Vagina (tissue), 2 donors: Measurements from ENCODE around the gene CIAO2B. TPM values are rescaled to one million over a fixed set of nuclear protein-coding genes. Genes with fewer than 3 reads are reported as not detected.
"Not testable (repeated sequence)": the region's sequence is repeated elsewhere in the genome, so short reads cannot be mapped to it uniquely, and the experiment has no call there.

Experiments
- DNase-seq, 2 donors: peaks; one replicate each; pipeline ENCODE4 v3.0.0-alpha.2; 2017; ENCODE audit errors: extremely low spot score in 2 of 2
- H3K27ac ChIP-seq: fragments of 200-600 bp; sonication (generic); one replicate; pipeline ENCODE4 v1.5.1; 2019
- H3K27me3 ChIP-seq: fragments of 200-600 bp; sonication (generic); one replicate; pipeline ENCODE4 v1.5.1; 2019
- H3K36me3 ChIP-seq, 2 donors: fragments of 200-600 bp; sonication (generic); one replicate each; pipeline ENCODE4 v1.5.1; 2017 to 2019
- H3K4me1 ChIP-seq: fragments of 200-600 bp; sonication (generic); one replicate; pipeline ENCODE4 v1.5.1; 2019
- H3K4me3 ChIP-seq, 2 donors: fragments of 200-600 bp; sonication (generic); 1 replicate in 1 of 2; 2 replicates in 1 of 2; pipeline ENCODE4 v1.5.1; 2016 to 2019
- H3K9me3 ChIP-seq: fragments of 200-600 bp; sonication (generic); one replicate; pipeline ENCODE4 v1.5.1; 2019
- CTCF ChIP-seq, 3 experiments: fragments of 450-650 bp in 2 of 3; fragments of 200-600 bp in 1 of 3; sonication (generic) in 1 of 3; IDR thresholded peaks; one replicate each; pipeline ENCODE4 v1.5.1; 2017 to 2019; ENCODE audit warnings: antibody characterized with exemption in 3 of 3, mild to moderate bottlenecking in 2 of 3, moderate library complexity in 2 of 3
- POLR2A ChIP-seq, 2 donors: fragments of 450-650 bp; IDR thresholded peaks; one replicate each; pipeline ENCODE4 v1.6.1; 2017; ENCODE audit warnings: antibody characterized with exemption in 2 of 2, mild to moderate bottlenecking in 2 of 2, moderate library complexity in 2 of 2
- POLR2AphosphoS5 ChIP-seq, 2 donors: sonication (generic); formaldehyde crosslinking; IDR thresholded peaks; one replicate each; pipeline ENCODE4 v1.9.0; 2017; ENCODE audit warnings: antibody characterized with exemption in 2 of 2, mild to moderate bottlenecking in 2 of 2, low read depth in 1 of 2; ENCODE audit not compliant: insufficient read depth in 1 of 2
- intact Hi-C: fragments of 100-400 bp; cut with DNase I; formaldehyde crosslinking; loops from one replicate; pipeline ENCODE4 v1.15.1; 2023
- total RNA-seq: library from RNA; depleted of rRNA; stranded (reverse); fragments of >200 nt; gene quantifications from one replicate; pipeline ENCODE4 v1.2.3, GENCODE V29; 2016

Gene CIAO2B
- total RNA-seq, 1 donor from 2014 or later = 105 TPM

DNA sequence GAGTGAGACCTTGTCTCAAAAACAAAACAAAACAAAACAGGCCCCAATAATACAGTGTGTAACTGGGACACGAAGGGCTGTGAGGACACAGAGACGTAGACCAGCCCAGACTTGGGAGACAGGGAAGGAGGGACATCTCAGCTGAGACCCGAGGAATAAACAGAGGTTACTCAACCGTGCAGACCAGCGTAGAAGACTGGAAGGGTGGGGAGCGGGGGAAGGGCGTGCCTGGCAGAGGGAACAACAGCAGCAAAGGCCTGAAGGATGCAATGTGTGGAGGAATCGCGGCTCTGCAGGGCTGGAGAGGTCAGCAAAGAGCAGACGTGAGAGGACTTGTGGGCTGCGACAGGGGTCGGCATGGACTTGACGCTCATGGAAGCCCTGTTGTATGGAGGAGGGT, 42.5 kb upstream of the CIAO2B start:
- Histone ChIP-seq H3K4me1 (no peaks in the 10 kb centered on the region), H3K27ac (no peak overlapping the region), H3K36me3 (no peaks in the 10 kb centered on the region), H3K4me3 (no peak overlapping the region), H3K9me3 (no peaks in the 10 kb centered on the region), H3K27me3 (no peaks in the 10 kb centered on the region)
- intact Hi-C loops = loop anchor here (2.0 kb wide), 1 partner anchor 178 kb away; no protein-coding TSS in a partner anchor
- no peak for DNase-seq
- TF ChIP-seq POLR2A (IDR thresholded peaks at IDR 0.05) (no peak), CTCF (IDR thresholded peaks at IDR 0.05) (no peak), POLR2AphosphoS5 (IDR thresholded peaks at IDR 0.05; ENCODE audit: insufficient read depth in 1 of 2, low read depth in 1 of 2) (no peak)

DNA sequence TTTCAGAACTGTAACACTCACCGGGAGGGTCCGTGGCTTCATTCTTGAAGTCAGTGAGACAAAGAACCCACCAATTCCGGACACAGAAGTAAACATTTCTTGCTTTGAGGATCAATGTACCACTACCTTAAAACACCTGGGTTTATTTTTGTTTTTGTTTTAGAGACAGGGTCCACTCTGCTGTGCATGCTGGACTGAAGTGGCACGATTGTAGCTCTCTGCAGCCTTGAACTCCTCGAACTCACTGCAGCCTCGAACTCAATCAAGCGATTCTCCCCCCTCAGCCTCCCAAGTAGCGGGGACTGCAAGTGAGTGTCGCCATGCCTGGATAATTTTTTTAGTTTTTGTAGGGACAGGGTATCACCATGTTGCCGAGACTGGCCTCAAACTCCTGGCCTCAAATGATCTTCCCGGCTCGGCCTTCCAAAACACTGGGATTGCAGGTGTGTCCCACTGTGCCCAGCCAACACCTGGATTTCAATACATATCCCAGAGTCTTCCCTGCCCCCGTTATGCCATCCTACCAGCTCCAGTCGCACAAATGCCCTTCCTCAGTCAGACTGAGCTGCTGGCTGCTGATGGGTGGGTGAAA, 41.2 kb upstream of the CIAO2B start:
- TF ChIP-seq POLR2AphosphoS5 (IDR thresholded peaks at IDR 0.05; ENCODE audit: insufficient read depth in 1 of 2, low read depth in 1 of 2) (no peak), POLR2A (IDR thresholded peaks at IDR 0.05) (no peak), CTCF (IDR thresholded peaks at IDR 0.05) (no peak)
- no peaks in the 10 kb centered on the region for H3K27me3 ChIP-seq
- no peaks in the 10 kb centered on the region for H3K36me3 ChIP-seq
- H3K4me3 ChIP-seq = no peak overlapping the region
- intact Hi-C loops = no loop called here
- H3K27ac ChIP-seq = no peak overlapping the region
- no peak for DNase-seq
- no peaks in the 10 kb centered on the region for H3K9me3 ChIP-seq
- H3K4me1 ChIP-seq = no peaks in the 10 kb centered on the region

DNA sequence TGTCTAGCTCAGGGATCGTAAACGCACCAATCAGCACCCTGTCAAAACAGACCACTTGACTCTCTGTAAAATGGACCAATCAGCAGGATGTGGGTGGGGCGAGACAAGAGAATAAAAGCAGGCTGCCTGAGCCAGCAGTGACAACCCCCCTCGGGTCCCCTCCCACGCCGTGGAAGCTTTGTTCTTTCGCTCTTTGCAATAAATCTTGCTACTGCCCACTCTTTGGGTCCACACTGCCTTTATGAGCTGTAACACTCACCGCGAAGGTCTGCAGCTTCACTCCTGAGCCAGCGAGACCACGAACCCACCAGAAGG, 40.7 kb upstream of the CIAO2B start:
- H3K36me3 ChIP-seq, H3K9me3 ChIP-seq, intact Hi-C loops, H3K4me1 ChIP-seq, DNase-seq, H3K27me3 ChIP-seq, H3K4me3 ChIP-seq, H3K27ac ChIP-seq: not testable (repeated sequence)

- intact Hi-C loops, H3K4me1 ChIP-seq, H3K27ac ChIP-seq, H3K27me3 ChIP-seq, H3K36me3 ChIP-seq, H3K9me3 ChIP-seq, H3K4me3 ChIP-seq, DNase-seq: not testable (repeated sequence)
These were observed 40.1 kb upstream of the CIAO2B start for GRCh38 chr16:66974156-66974931.

DNA sequence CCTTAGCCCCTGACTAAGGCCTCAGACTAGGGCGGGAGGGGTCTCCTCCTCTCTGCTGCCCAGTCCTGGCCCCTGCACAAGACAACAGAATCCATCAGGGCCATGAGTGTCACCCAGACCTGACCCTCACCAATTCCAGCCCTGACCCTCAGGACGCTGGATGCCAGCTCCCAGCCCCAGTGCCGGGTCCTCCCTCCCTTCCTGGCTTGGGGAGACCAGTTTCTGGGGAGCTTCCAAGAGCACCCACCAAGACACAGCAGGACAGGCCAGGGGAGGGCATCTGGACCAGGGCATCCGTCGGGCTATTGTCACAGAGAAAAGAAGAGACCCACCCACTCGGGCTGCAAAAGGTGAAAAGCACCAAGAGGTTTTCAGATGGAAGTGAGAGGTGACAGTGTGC, 39.5 kb upstream of the CIAO2B start:
- Histone ChIP-seq H3K36me3 (no peaks in the 10 kb centered on the region), H3K27me3 (no peaks in the 10 kb centered on the region), H3K4me3 (no peak overlapping the region), H3K9me3 (no peaks in the 10 kb centered on the region), H3K27ac (no peak overlapping the region), H3K4me1 (no peaks in the 10 kb centered on the region)
- TF ChIP-seq POLR2A (IDR thresholded peaks at IDR 0.05) (no peak), POLR2AphosphoS5 (IDR thresholded peaks at IDR 0.05; ENCODE audit: insufficient read depth in 1 of 2, low read depth in 1 of 2) (no peak), CTCF (IDR thresholded peaks at IDR 0.05) (no peak)
- intact Hi-C loops = no loop called here
- DNase-seq = no peak

DNA sequence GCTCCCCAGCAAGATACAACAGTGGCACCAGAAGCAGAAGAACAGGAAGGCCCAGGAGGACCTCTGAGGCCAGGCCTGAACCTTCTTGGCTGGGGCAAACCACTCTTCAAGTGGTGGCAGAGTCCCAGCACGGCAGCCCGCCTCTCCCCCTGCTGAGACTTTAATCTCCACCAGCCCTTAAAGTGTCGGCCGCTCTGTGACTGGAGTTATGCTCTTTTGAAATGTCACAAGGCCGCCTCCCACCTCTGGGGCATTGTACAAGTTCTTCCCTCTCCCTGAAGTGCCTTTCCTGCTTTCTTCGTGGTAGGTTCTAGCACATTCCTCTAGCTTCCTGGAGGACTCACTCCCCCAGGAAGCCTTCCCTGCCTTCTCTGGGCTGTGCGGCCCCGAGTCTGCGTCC, 38.8 kb upstream of the CIAO2B start:
- Histone ChIP-seq H3K4me1 (no peaks in the 10 kb centered on the region), H3K36me3 (no peaks in the 10 kb centered on the region), H3K27ac (no peak overlapping the region), H3K4me3 (no peak overlapping the region), H3K9me3 (no peaks in the 10 kb centered on the region), H3K27me3 (no peaks in the 10 kb centered on the region)
- intact Hi-C loops = no loop called here
- no peak for DNase-seq
- no peak for TF ChIP-seq POLR2A (IDR thresholded peaks at IDR 0.05)
